NB4 (cell line): ENCODE results near the gene APCDD1L.
"Not testable (repeated sequence)": the region's sequence is repeated elsewhere in the genome, so short reads cannot be mapped to it uniquely, and the experiment has no call there.

ENCODE experiments used
- DNase-seq: peaks from one replicate; pipeline ENCODE4 v3.0.0; 2010; ENCODE audit warnings: low read depth
- H3K4me3 ChIP-seq: one replicate; pipeline ENCODE4 v1.5.1; 2011; ENCODE audit warnings: mild to moderate bottlenecking, low read depth, low read length, moderate library complexity
- MYC ChIP-seq: IDR thresholded peaks from 2 replicates; pipeline ENCODE4 v1.6.1; 2011; ENCODE audit warnings: low read depth, low read length
- POLR2A ChIP-seq: IDR thresholded peaks from 2 replicates; pipeline ENCODE4 v1.6.1; 2011; ENCODE audit warnings: mild to moderate bottlenecking; ENCODE audit not compliant: insufficient read length; ENCODE audit errors: extremely low read depth
- TF ChIP-seq, protein P1 (sequence below): IDR thresholded peaks from one replicate; pipeline ENCODE4 v1.5.1; 2012; ENCODE audit warnings: low read depth, low read length
- TF ChIP-seq, protein P2 (sequence below): IDR thresholded peaks from 2 replicates; pipeline ENCODE4 v1.6.1; 2011; ENCODE audit warnings: low read depth, low read length

The APCDD1L gene

DNA sequence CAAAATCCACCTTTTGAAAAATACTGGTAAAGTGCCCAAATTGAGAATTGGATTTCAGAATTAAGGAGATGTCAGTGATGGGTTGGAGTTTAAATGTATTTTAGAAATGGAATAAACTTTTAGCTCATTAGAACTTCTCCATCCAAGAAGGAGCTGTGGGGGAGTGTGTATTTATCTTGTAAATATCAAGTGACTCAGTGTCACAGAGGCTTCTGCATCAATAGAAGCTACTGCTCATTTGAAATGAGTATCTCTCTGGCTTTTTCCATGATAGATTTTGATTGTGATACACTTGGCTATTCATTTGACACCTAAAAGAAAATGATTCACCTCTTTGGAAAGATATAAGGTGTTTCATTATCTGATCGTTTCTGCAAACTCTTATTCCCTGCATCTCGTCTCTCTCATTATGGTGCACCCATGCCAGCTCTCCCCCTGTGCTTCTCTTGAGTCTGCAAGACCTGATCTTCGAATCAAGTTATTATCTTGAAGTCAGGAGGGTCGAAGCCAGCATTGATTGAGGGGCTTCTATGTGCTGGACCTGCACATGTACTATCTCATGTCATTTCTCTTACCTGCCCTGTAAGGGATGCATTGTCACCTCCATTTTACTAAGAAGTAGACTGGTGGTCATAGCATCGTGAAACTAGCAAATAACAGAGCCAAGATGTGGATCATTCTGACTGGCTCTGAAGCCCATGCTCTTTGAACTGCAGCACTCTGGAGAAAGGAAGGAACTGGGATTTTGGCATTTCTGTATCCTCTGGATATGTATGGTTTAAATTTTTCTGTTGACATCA lies 96.0 kb downstream of the APCDD1L start:
- no peak overlapping the region for H3K4me3 ChIP-seq
- TF ChIP-seq, protein P1, sequence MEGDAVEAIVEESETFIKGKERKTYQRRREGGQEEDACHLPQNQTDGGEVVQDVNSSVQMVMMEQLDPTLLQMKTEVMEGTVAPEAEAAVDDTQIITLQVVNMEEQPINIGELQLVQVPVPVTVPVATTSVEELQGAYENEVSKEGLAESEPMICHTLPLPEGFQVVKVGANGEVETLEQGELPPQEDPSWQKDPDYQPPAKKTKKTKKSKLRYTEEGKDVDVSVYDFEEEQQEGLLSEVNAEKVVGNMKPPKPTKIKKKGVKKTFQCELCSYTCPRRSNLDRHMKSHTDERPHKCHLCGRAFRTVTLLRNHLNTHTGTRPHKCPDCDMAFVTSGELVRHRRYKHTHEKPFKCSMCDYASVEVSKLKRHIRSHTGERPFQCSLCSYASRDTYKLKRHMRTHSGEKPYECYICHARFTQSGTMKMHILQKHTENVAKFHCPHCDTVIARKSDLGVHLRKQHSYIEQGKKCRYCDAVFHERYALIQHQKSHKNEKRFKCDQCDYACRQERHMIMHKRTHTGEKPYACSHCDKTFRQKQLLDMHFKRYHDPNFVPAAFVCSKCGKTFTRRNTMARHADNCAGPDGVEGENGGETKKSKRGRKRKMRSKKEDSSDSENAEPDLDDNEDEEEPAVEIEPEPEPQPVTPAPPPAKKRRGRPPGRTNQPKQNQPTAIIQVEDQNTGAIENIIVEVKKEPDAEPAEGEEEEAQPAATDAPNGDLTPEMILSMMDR = no peak
- TF ChIP-seq, protein P2, sequence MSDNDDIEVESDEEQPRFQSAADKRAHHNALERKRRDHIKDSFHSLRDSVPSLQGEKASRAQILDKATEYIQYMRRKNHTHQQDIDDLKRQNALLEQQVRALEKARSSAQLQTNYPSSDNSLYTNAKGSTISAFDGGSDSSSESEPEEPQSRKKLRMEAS = no peak
- TF ChIP-seq MYC = no peak
- TF ChIP-seq POLR2A = no peak
- no peak for DNase-seq

DNA sequence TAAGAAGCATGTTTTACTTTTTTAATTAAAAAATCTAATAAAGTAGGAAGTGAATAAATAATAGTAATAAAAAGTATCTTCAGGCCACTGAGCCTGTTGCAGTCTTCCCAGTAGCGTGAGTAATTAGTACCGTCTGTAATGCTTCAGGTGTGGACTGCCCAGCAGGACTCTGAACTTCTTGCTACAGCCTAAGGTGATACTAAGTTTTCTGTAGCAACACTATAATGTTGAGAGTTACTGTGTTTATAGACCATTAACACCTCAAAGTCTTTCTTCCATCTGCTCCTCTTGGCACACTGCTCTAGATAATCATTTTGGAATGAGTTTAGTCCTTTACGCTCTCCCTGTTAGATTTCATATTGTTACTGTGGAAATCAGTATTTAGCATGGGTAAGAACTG lies 97.8 kb downstream of the APCDD1L start:
- DNase-seq = no peak
- TF ChIP-seq POLR2A = no peak
- no peak for TF ChIP-seq MYC
- TF ChIP-seq, protein P1 = no peak
- TF ChIP-seq, protein P2 = no peak
- no peak overlapping the region for H3K4me3 ChIP-seq

DNA sequence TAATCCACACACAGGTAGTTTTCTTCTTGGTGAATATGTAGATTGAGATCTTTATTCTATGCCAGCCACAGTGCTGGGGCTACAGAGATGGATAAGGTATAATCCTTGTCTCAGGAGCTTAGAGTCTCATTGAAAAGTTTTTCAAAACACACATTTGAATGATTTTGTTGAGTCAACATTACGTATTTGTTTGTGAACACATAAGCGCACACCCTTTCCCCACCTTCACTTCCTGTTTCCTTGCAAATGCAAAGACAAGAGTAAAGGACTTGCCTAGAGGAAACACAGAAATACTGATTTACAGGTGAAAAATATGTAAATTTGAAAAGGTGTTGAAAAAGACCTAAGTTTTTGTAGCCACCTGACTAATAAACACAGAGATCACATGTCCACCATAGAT lies 98.4 kb downstream of the APCDD1L start:
- TF ChIP-seq, protein P2 = no peak
- TF ChIP-seq MYC = no peak
- TF ChIP-seq, protein P1 = no peak
- TF ChIP-seq POLR2A = no peak
- no peak overlapping the region for H3K4me3 ChIP-seq
- DNase-seq = no peak

DNA sequence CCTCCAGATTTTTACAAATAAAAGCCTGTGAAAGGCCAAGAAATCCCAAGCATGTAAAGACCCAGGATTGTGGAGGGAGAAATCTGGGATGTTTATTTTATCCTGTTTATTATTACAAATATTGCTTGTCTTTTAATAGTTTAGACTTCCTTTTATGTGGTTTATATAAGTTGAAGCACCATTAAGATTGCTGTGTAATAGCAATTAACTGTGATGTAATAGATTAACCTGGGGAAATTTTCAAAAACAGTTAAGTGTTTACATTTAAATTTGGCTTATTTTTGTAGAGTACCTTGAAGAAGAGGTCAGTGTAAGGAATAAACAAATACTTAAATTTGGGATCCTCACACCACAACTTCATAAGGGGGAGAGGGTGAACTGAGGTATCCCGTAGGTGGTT lies 99.1 kb downstream of the APCDD1L start:
- DNase-seq = no peak
- H3K4me3 ChIP-seq = no peak overlapping the region
- TF ChIP-seq POLR2A (no peak), MYC (no peak)
- TF ChIP-seq, protein P1 = no peak
- TF ChIP-seq, protein P2 = no peak

DNA sequence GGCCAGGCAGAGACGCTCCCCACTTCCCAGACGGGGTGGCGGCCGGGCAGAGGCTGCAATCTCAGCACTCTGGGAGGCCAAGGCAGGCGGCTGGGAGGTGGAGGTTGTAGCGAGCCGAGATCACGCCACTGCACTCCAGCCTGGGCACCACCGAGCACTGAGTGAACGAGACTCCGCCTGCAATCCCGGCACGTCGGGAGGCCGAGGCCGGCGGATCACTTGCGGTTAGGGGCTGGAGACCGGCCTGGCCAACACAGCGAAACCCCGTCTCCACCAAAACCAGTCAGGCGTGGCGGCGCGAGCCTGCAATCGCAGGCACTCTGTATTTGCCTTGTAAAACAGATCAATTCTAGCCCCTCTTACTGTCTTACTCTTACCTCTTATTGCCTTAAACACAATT lies 100.4 kb downstream of the APCDD1L start:
- not testable (repeated sequence) for DNase-seq, H3K4me3 ChIP-seq

DNA sequence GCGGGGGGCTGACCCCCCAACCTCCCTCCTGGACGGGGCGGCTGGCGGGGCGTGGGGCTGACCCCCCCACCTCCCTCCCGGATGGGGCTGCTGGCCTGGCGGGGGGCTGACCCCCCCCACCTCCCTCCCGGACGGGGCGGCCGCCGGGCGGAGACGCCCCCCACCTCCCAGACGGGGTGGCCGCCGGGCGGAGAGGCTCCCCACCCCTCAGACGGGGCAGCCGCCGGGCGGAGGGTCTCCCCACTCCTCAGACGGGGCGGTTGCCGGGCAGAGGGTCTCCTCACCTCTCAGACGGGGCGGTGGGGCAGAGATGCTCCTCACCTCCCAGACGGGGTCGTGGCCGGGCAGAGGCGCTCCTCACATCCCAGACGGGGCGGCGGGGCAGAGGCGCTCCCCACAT lies 101.0 kb downstream of the APCDD1L start:
- H3K4me3 ChIP-seq, DNase-seq: not testable (repeated sequence)
